GM18867 (cell line): ENCODE results near the gene PAPOLB.

Source experiments
- ATAC-seq: cut with Tn5 transposase; IDR thresholded peaks from one replicate; pipeline ENCODE4 v1.9.1; 2021; ENCODE audit warnings: mild to moderate bottlenecking, moderate library complexity; ENCODE audit not compliant: unreplicated experiment

Gene PAPOLB

GRCh38 chr7:4878336-4879335 is 16.8 kb upstream of the PAPOLB start:
- ATAC-seq: no peak

DNA sequence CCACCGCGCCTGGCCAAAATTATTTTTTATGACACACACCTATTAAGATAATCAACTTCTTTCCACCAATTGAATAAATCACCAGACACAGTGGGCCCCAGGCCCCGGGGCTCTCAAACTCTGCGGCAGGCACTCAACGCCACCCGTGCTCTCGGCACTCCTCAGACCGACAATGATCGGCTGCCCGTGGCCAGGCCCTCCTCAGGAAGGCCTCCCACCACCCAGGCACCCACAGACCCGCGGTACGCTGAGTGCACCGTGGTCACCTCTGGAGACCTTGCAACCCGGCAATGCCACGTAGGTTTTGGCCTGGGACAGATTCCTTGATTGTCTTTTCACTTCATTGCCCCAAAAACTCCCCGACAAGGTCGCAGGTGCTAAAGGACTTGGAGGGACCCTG is 14.8 kb upstream of the PAPOLB start:
- ATAC-seq: no peak

DNA sequence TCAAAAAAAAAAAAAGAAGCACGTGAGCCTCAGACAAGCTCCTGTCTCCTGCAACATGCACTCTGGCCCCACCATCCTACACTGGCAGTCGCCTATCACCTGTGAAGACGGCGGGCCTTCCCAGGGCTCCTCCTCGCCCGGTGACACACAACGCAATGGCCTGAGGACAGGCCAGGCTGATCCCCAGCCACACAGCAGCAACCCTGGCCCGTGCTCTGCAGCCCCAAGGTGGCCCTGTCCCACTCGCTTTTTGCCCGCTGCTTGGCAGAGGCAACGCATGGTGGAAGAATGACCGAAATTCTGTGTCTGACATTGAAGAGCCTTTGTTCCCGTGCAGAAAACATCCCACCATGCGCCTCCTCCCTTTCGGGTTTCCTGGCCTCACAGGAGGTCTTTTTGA is 13.6 kb upstream of the PAPOLB start:
- ATAC-seq: no peak

DNA sequence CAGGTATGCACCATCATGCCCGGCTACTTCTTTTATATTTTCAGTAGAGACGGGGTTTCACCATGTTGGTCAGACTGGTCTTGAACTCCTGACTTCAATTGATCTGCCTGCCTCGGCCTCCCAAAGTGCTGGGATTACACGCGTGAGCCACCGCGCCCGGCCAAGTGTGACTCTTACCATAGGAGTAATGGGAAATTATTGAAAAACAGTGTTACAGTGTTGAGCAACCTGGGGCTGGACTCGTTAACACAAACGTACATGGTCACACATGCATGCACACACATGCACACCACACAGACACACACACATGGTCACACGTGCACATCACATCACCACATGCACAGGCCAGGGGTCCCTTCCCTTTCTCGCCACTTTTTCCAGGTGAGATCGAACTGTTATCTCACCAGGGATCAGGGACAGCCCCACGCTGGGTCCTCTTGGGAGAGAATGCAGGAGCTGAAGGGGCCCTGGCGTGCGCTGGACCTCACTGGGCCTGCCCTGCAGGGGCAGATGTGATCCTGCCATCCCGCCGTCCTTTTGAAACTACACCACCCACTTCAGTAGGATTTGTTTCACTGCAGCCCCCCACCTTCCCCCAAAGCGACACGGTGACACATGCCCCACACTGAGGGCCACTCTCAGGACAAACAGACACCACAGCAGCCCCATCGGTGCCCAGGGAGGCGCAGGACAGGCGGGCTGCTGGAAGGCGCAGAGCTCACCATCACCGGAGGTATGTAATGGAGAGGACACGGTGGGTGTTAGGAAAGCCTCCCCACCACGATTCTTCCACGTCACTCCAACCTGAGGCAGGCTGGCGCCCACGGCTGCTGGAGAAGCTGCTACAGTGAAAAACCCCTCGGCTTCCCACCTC is 11.5 kb upstream of the PAPOLB start:
- no peak for ATAC-seq

- no peak for ATAC-seq
Observed at GRCh38 chr7:4871930-4872675, 10.3 kb upstream of the PAPOLB start.

DNA sequence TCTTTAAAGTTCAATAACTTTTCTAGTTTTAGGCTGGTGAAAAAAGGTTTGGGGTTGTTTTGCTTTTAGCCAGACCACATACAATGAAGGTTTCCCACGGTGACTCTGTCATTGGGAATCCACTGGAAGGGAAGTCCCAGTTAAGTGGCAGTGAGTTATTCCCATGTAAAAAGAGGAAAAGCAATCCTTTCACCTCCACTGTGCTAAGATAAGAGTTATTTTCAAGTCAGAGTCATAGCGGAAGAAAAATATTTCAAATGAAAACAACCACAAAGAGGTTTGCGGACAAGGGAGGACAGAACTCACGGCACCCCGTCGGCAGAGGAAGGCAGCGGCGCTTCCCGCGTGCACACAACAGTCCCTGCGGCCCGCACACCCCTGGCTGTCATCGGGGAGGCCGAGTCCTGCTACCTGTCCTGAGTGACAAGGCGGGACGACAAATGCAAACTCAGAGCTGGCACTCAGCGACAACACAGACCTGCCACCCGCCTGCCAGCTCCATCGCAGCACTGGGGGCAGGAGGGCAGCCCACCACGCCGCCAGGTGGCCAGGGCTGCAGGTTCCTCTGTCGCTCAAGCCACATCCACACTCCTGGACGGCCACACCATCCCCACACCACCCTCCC is 9.3 kb upstream of the PAPOLB start:
- no peak for ATAC-seq

GRCh38 chr7:4868493-4868892 is 6.7 kb upstream of the PAPOLB start:
- no peak for ATAC-seq

- no peak for ATAC-seq
Observed at GRCh38 chr7:4866528-4867496, 5.0 kb upstream of the PAPOLB start.

DNA sequence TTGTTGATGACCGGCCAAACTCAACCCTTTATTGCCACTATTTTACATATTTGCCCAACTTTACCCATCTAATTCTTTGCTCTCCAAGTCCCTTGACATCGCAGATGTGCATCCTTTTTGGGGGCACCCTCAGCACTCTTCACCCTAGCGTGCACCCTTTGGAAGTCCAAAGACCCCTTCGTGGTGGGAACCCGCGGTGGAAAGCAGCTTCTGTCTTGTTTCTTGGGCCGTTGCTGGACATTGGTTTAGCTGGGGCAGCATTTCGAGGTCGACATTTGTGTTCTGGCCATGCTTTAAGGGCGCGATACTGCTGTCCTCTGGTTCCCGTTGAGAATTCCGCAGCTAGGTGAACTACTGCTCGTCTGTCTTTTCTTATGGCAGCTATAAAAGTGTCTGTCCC is 326 bp upstream of the PAPOLB start:
- ATAC-seq: no peak

DNA sequence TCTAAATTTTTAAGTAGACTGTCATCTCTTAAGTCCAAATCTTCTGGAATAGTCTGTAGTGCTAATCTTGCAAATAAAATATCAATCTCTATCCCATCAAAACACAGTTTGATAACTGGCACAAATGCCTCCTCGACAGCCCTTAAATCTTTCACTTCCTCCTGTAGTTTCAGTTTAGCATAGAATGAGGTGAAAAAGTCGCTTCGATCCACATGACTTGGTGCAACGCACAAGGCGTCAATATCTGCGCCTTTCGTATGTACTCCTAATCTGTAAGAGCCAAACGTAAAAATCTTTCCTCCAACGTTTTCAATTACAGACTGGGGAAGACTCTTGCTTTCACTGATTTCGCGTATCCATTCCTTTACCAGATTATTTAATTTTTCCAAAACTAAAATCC is 603 bp downstream of the PAPOLB start:
- peak; percentile 51 for ATAC-seq

DNA sequence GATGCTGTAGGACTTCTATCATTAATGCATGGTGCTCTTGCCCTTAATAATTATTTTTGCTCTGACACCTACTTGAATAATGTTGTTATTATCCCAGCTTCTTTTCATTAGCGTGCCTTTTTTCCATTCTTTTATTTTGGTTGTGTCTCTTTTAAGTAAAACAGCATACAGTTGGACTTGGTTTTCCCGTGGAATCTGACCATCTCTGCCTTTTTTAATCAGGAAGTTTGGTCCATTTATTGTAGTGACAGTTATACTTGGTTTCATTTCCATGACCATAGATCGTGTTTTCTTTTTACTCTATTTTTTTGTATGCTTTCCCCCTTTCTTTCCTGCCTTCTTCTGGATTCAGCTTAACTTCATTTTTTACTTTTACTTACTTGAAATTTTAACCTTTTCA is 4.6 kb downstream of the PAPOLB start:
- no peak for ATAC-seq

DNA sequence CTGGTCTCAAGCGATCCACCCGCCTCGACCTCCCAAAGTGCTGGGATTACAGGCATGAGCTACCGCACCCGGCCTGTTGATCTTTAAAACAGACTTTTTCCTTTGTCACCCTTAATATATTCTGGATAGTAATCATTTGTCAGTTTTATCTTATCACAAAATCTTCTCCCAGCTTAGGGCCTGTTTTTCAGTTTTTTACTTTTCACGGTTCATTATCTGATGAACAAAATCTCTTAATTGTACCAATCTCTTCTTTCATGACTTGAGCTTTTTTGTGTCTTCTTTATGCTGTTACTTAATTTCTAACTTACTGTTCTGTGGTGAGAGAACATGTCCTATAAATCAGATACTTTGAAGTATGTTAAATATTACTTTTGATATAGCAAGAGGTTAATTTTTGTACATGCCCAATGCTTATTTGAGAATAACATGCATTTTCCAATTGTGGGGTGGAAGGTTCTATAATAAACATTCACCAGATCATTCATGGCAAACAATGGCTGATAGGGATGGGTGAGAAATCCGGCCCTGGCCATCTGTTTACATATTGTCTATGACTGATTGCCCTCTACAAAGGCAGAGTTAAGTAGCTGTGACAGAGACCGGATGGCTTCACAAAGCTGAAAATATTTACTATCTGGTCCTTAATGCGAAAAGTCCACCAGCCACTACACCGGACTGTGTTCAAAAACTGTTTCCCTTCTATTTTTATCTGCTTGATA is 5.3 kb downstream of the PAPOLB start:
- ATAC-seq: no peak

GRCh38 chr7:4854916-4855315 is 6.9 kb downstream of the PAPOLB start:
- ATAC-seq: no peak

DNA sequence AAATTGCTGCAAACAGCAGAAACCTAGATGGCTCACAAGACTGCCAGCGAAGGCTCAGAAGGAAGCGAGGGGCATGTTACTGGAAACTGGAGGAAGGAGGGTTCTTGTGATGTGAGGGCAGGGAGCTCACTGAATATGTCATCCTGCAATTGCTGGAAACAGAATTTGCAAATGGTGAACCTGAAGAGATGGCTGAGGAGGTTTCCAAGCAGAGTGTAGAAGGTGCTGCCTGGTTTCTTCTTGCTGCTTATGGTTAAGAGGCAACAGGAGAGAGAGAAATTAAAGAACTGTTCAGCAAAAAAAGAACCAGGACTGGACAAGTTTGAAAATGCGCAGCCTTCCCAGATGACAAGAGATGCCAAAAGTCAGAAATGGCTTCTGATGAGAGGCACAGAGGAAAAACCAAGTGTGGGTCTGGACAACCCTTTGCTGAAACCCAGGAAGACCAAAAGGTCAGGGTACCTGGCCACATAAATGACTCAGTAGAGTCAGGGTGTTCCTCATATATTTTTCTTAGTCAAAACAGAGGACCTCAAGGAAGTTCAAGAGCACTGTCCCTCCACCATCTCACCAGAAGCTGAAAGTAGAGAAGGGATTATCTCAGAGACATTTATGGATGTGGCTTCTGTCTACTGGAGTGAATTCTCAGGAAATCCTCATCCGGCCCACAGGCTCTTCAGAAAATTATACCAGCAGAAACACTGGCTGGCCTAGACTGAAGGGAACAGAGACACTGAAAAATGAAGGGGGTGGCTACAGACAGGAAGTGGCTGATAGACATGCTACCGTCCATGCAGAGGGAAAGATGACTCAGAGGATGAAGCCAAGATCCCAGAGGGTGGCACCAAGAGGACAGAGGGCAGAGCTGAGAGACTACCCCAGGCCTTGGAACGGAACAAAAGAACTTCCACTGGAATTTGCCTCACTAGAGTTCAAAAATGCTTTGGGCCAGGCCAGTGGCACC is 10.1 kb downstream of the PAPOLB start:
- no peak for ATAC-seq

DNA sequence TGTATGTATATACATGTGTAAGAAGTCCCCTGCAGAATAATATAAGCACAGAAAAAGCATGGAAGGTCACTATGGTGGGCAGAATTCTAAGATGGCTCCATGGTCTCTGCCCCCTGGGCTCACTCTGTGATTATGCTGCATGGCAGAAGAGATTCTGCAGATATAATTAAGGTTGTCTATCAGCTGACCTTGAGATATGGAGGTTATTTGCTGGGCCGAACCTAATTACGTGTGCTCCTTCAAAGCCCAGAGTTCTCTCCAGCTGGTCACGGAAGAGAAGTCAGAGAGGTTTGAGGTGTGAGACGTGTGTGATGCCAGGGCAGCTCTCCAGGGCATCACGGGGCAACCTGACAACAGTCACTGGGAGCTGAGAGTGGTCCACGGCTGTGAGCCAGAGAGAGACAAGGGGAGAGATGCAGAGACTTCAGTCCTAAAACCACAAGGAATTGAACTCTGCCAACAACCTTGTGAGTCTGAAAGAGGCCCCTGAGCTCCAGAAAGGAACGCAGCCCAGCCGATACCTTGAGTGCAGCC is 11.5 kb downstream of the PAPOLB start:
- ATAC-seq: no peak

- ATAC-seq: no peak
Observed at GRCh38 chr7:4849390-4849789, 12.4 kb downstream of the PAPOLB start.

DNA sequence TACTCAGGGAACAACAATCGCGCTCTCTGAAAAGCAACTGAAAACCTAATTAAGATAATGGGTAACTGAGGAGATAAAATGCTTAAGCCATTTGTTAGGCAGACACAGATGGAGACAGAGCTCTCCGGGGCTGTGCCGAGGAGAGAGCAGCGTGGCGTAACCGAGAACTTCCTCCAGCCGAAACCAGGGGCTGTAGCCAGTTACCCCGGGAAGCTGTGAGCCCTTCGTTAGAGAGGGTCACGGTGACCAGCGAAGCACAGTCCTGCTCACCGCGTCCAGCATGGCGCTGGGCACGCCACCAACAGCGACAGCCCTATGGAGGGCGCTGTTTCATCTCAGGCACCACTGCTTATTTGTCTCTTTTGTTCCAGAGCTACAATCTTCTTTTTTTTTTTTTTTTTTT is 16.1 kb downstream of the PAPOLB start:
- ATAC-seq: no peak
